Measurements from ENCODE around the gene SNX1. TPM values are rescaled to one million over a fixed set of nuclear protein-coding genes. Genes with fewer than 3 reads are reported as not detected.

Gene SNX1
- total RNA-seq, 1 donor from 2014 or later = 138 TPM

DNA sequence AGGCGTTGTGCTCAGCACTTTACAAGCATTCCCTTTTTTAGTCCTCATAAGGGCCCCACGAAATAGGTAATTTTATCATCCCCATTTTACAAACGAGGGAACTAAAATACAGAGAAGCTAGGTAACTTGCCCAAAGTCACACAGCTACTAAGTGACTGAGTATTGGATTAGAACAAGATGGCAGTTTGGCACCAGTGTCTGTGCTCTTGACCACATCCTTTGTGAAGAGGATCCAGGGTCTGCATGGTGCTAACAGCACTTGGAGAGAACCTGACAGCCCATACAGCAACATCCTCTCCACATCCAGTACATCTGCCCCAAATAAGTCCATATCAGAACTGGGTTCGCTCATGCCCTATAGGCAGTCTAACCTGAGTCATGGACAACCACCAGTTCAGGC is 27.6 kb upstream of the SNX1 start:
- peaks cover 20% of the 10 kb centered on the region for H3K36me3 Mint-ChIP-seq (ENCODE audit: low read depth)

DNA sequence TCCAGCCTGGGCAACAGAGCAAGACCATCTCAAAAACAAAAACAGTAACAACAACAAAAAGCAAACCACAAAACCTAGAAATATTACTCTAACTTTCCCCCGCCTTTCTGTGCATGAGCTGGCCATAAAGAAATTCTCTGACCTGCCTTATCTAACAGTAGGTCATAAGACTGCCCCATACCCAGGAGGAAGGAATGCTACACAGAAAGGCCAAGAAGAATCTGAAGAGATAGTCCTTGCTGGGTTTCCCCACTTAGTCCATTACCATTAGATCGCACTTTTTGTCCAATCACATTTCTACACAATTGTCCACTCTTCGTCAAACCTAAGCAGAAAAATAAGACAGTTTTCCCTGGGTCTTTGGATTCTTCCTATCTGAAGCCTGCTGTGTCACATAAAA is 25.7 kb upstream of the SNX1 start:
- TF ChIP-seq, protein P1, sequence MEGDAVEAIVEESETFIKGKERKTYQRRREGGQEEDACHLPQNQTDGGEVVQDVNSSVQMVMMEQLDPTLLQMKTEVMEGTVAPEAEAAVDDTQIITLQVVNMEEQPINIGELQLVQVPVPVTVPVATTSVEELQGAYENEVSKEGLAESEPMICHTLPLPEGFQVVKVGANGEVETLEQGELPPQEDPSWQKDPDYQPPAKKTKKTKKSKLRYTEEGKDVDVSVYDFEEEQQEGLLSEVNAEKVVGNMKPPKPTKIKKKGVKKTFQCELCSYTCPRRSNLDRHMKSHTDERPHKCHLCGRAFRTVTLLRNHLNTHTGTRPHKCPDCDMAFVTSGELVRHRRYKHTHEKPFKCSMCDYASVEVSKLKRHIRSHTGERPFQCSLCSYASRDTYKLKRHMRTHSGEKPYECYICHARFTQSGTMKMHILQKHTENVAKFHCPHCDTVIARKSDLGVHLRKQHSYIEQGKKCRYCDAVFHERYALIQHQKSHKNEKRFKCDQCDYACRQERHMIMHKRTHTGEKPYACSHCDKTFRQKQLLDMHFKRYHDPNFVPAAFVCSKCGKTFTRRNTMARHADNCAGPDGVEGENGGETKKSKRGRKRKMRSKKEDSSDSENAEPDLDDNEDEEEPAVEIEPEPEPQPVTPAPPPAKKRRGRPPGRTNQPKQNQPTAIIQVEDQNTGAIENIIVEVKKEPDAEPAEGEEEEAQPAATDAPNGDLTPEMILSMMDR (IDR thresholded peaks at IDR 0.05) = no peak
- DNase-seq = no peak
- POLR2A ChIA-PET = interaction anchor here (0.8 kb wide), 1 partner anchor 85 kb away, joined by 3 read pairs; no protein-coding TSS in a partner anchor
- Mint-ChIP-seq H3K4me1 (peaks cover 33% of the 10 kb centered on the region), H3K27ac (peak overlapping the region; percentile 73), H3K9me3 (no peaks in the 10 kb centered on the region), H3K27me3 (no peaks in the 10 kb centered on the region), H3K36me3 (ENCODE audit: low read depth) (peaks cover 34% of the 10 kb centered on the region), H3K4me3 (no peak overlapping the region)
- CTCF ChIA-PET = interaction anchor here (1.0 to 7.2 kb wide), 7 partner anchors 20 to 455 kb away, joined by 3 to 196 read pairs (median 13); partner anchors contain the start of gene DAPK2
- ATAC-seq (ENCODE audit: low read depth) = no peak
- intact Hi-C loops (cut with micrococcal nuclease) = no loop called here

More for the DNA sequence above, 27.6 kb upstream of the SNX1 start:
- POLR2A ChIA-PET = interaction anchor here (0.9 to 1.5 kb wide), 6 partner anchors 21 to 319 kb away, joined by 3 to 11 read pairs (median 4); partner anchors contain the start of gene DAPK2
- Mint-ChIP-seq H3K9me3 (no peaks in the 10 kb centered on the region), H3K4me3 (no peak overlapping the region), H3K27ac (no peak overlapping the region), H3K4me1 (peaks cover 30% of the 10 kb centered on the region), H3K27me3 (no peaks in the 10 kb centered on the region)
- TF ChIP-seq, protein P1 (IDR thresholded peaks at IDR 0.05) = no peak
- DNase-seq (no peak), ATAC-seq (ENCODE audit: low read depth) (no peak)
- intact Hi-C loops (cut with micrococcal nuclease) = loop anchor here (5.0 kb wide), 1 partner anchor 396 kb away; no protein-coding TSS in a partner anchor
- CTCF ChIA-PET = interaction anchor here (0.7 to 7.2 kb wide), 34 partner anchors 8 to 875 kb away, joined by 3 to 196 read pairs (median 5); partner anchors contain the start of gene DAPK2

DNA sequence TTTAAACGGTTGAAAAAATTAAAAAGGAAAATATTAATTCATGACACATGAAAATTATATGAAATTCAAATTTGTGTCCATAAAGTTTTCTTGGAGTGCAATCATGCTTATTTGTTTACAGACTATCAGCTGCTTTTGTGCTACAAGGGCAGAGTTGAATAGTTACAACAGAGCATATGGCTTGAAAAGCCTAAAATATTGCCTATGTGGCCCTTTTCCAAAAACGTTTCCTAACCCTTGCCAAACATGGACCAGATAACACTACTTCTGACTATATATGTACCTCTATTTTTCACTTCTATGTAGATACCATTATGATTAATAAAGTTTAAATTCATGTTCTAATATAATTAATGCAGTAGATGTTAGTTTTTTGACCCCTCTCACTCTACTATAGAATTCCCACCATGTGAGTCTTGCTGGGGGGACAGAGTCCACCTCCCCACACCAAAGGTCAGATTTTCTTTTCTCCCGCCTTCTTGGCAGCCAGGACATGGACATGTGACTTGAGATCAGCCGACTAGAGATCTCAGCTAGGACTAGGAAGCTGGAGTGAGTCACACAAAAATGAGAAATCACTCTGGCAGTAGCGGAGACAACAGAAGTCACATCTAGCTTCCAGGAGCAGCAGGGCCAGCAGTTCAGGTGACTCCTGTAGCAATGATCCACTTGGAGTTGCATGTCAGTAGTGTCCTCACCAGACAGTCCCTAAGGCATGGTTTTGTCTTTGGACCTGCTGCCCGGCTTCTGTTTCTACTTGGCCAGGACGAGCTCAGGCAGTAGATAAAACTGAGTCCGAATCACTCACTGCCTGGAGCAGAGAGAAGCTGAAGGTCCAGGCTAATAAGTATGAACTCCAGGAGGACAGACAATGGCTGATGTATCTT is 24.6 kb upstream of the SNX1 start:
- no peaks in the 10 kb centered on the region for H3K9me3 Mint-ChIP-seq
- CTCF ChIA-PET = interaction anchor here (1.1 to 7.2 kb wide), 6 partner anchors 18 to 456 kb away, joined by 3 to 196 read pairs (median 4); no protein-coding TSS in a partner anchor
- TF ChIP-seq, protein P1 (IDR thresholded peaks at IDR 0.05) = no peak
- POLR2A ChIA-PET = interaction anchor here (0.6 to 0.8 kb wide), 4 partner anchors 18 to 910 kb away, joined by 3 to 9 read pairs (median 4); no protein-coding TSS in a partner anchor
- no peak overlapping the region for H3K4me3 Mint-ChIP-seq
- intact Hi-C loops (cut with micrococcal nuclease) = no loop called here
- DNase-seq (no peak), ATAC-seq (ENCODE audit: low read depth) (no peak)
- peaks cover 36% of the 10 kb centered on the region for H3K4me1 Mint-ChIP-seq
- H3K27ac Mint-ChIP-seq = peak overlapping the region; percentile 15
- H3K36me3 Mint-ChIP-seq (ENCODE audit: low read depth) = peaks cover 40% of the 10 kb centered on the region
- H3K27me3 Mint-ChIP-seq = no peaks in the 10 kb centered on the region

DNA sequence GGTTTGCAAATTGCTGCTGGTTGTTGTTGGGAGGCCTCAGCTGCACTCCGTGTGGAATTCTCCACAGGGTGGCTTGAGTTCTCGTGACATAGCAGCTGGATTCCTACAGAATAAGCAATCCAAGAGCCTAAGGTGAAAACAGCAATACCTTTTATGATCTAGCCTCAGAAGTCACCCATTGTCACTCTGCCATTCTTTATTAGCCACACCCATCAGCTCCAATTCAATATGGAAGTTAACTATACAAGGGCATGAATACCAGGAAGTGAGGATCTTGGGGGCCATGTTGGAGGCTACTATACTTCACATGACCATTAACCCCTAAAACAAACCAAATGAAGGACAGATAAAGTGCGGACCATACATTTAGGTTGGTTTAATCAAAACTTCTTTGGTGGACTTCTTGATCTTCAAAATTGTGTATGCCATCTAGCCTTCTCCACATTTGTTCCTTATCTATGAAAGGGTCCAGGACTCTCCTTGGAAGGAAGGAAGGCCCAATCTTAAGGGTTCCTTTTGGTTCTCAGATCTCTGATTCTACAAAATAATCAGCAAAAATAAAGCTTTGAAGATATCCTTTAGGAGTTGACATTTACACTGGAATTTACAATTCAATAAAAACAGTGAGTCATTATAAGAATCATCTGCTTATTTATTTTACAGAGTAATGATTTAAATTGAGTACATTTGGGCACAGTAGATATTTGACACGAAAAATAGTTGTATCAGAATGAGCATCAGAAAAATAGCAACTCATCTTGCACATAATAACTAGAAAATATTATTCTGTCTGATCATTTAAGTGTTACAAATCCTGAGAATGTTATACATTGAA is 23.6 kb upstream of the SNX1 start:
- Mint-ChIP-seq H3K27me3 (no peaks in the 10 kb centered on the region), H3K36me3 (ENCODE audit: low read depth) (peaks cover 42% of the 10 kb centered on the region), H3K4me3 (no peak overlapping the region), H3K9me3 (no peaks in the 10 kb centered on the region), H3K4me1 (peaks cover 37% of the 10 kb centered on the region), H3K27ac (peak overlapping the region; percentile 25)
- CTCF ChIA-PET = interaction anchor here (1.1 to 7.2 kb wide), 4 partner anchors 17 to 318 kb away, joined by 3 to 196 read pairs (median 4); no protein-coding TSS in a partner anchor
- POLR2A ChIA-PET = interaction anchor here (0.6 to 0.8 kb wide), 2 partner anchors 81 to 909 kb away, joined by 3 to 9 read pairs; no protein-coding TSS in a partner anchor
- no peak for ATAC-seq (ENCODE audit: low read depth)
- TF ChIP-seq, protein P1 (IDR thresholded peaks at IDR 0.05) = no peak
- intact Hi-C loops (cut with micrococcal nuclease) = no loop called here
- no peak for DNase-seq

Data from activated B cell treated with CpG ODN at 0.5 μM for 24 hours (primary cell).